ENCODE results near the gene SMPD3. TPM values are rescaled to one million over a fixed set of nuclear protein-coding genes. Genes with fewer than 3 reads are reported as not detected.
A peak's percentile ranks its signal among the peaks of the same experiment; 100 is the strongest.

The SMPD3 gene
- total and polyA plus RNA-seq, 2 of the 8 experiments (the other 6 are each of a cell fraction or from before 2014, with no cell fraction given), result 0.39 to 1.3 TPM

DNA sequence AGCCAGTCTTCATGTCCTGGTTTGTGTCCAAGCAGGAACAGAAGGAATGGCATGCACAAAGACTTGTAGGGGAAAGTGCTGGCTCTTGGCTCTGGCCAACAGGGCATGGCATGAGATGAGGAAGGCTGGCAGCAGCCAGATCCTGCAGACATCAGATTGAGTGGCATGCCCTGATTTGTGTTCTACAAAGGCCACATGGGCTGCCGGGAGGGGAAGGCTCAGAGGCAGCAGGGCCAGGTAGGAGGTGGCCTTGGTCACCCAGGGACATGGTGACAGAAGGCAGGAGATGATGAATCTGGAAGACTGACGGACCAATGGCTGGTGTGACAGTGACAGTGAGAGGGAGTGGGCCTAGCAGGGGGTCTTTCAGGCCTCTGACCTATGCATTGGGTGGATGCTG, 33.7 kb downstream of the SMPD3 start:
- Histone ChIP-seq H3K4me2 (ENCODE audit: insufficient read depth in 1 of 2, low read depth in 2 of 2, low read length in 2 of 2) (no peak overlapping the region), H2AK5ac (ENCODE audit: low read depth, low read length) (no peak overlapping the region), H2AFZ (ENCODE audit: low read length) (no peak overlapping the region), H3K14ac (ENCODE audit: insufficient read length) (no peak overlapping the region), H3K79me1 (ENCODE audit: low read depth, low read length) (no peaks in the 10 kb centered on the region), H3K23me2 (ENCODE audit: low read depth, low read length) (no peaks in the 10 kb centered on the region), H4K20me1 (replicated peaks in 1 of 2; ENCODE audit: control insufficient read depth in 1 of 2, insufficient read depth in 2 of 2, low read length in 2 of 2) (no peaks in the 10 kb centered on the region), H3K23ac (ENCODE audit: insufficient read length) (no peak overlapping the region), H3K4me3 (ENCODE audit: extremely low read depth in 1 of 4, insufficient read depth in 2 of 4, low read depth in 3 of 4, low read length in 4 of 4) (no peak overlapping the region), H3K36me3 (ENCODE audit: control insufficient read depth in 2 of 4, insufficient read depth in 4 of 4, low read length in 3 of 4) (no peaks in the 10 kb centered on the region), H2BK15ac (ENCODE audit: low read length) (no peak overlapping the region), H3K79me2 (ENCODE audit: control insufficient read depth in 1 of 2, insufficient read depth in 2 of 2, low read length in 2 of 2) (no peaks in the 10 kb centered on the region), H3K56ac (replicated peaks; ENCODE audit: insufficient read length, low read depth, low read length) (no peak overlapping the region), H2BK20ac (ENCODE audit: low read length) (no peak overlapping the region), H3K9me3 (ENCODE audit: insufficient read depth in 2 of 2, low read depth in 1 of 2, low read length in 1 of 2) (no peaks in the 10 kb centered on the region), H2BK5ac (ENCODE audit: low read depth, low read length) (peak overlapping the region; percentile 18; the same call in 1 of the 2 replicates), H4K5ac (ENCODE audit: insufficient read length, low read depth, low read length) (no peak overlapping the region), H3K4me1 (replicated peaks in 1 of 4; ENCODE audit: control insufficient read depth in 3 of 4, insufficient read depth in 4 of 4, low read length in 3 of 4) (no peaks in the 10 kb centered on the region), H4K8ac (ENCODE audit: extremely low read depth, insufficient read depth, low read length) (no peak overlapping the region), H3K18ac (ENCODE audit: extremely low read depth, low read length) (no peak overlapping the region), H2BK120ac (replicated peaks; ENCODE audit: low read depth, low read length) (no peak overlapping the region), H4K91ac (replicated peaks; ENCODE audit: insufficient read length, low read length) (no peak overlapping the region), H3K27me3 (replicated peaks in 1 of 4; ENCODE audit: control insufficient read depth in 3 of 4, extremely low read depth in 1 of 4, insufficient read depth in 3 of 4, low read length in 3 of 4) (no peaks in the 10 kb centered on the region), H3K27ac (ENCODE audit: low read depth, low read length) (no peak overlapping the region), H3K9ac (replicated peaks in 1 of 4; ENCODE audit: extremely low read depth in 1 of 4, low read depth in 3 of 4, low read length in 3 of 4) (no peak overlapping the region), H2BK12ac (ENCODE audit: low read depth, low read length) (no peak overlapping the region; the same call in 1 of the 2 replicates), H3K4ac (replicated peaks; ENCODE audit: insufficient read length, low read depth, low read length) (no peak overlapping the region)
- FAIRE-seq (no peak), DNase-seq (ENCODE audit: low read depth in 1 of 2, low spot score in 2 of 2) (no peak)
- ChIA-PET CTCF (ENCODE audit: partially characterized antibody) (interaction anchor here (0.6 to 3.3 kb wide), 4 partner anchors 8 to 432 kb away, joined by 3 to 7 read pairs (median 4); no protein-coding TSS in a partner anchor), POLR2A (ENCODE audit: partially characterized antibody) (no interaction called here)
- 41% methylated on average over 2 of the region's 2 CpGs; no CpG with 5 or more reads in 1 of the 2 experiments for WGBS, 2 experiments (ENCODE audit: extremely low coverage in 1 of 2, insufficient coverage in 1 of 2, insufficient read length in 1 of 2, insufficient replicate concordance in 2 of 2, low coverage in 1 of 2, low lambda C conversion rate in 2 of 2, missing lambda C conversion rate in 1 of 2)
- TF ChIP-seq EGR1 (IDR thresholded peaks at IDR 0.05; ENCODE audit: borderline replicate concordance, low read depth, low read length), result no peak
- TF ChIP-seq, protein P1, sequence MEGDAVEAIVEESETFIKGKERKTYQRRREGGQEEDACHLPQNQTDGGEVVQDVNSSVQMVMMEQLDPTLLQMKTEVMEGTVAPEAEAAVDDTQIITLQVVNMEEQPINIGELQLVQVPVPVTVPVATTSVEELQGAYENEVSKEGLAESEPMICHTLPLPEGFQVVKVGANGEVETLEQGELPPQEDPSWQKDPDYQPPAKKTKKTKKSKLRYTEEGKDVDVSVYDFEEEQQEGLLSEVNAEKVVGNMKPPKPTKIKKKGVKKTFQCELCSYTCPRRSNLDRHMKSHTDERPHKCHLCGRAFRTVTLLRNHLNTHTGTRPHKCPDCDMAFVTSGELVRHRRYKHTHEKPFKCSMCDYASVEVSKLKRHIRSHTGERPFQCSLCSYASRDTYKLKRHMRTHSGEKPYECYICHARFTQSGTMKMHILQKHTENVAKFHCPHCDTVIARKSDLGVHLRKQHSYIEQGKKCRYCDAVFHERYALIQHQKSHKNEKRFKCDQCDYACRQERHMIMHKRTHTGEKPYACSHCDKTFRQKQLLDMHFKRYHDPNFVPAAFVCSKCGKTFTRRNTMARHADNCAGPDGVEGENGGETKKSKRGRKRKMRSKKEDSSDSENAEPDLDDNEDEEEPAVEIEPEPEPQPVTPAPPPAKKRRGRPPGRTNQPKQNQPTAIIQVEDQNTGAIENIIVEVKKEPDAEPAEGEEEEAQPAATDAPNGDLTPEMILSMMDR (IDR thresholded peaks at IDR 0.05; ENCODE audit: control extremely low read depth in 1 of 3, insufficient read depth in 1 of 3, low read depth in 1 of 3, low read length in 3 of 3), result no peak
- TF ChIP-seq, protein P2, sequence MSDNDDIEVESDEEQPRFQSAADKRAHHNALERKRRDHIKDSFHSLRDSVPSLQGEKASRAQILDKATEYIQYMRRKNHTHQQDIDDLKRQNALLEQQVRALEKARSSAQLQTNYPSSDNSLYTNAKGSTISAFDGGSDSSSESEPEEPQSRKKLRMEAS (IDR thresholded peaks at IDR 0.05), result no peak
- no peak for TF ChIP-seq POLR2A (IDR thresholded peaks at IDR 0.05; ENCODE audit: control extremely low read depth in 1 of 2, low read depth in 2 of 2, low read length in 2 of 2)
- no peak for TF ChIP-seq CEBPB (IDR thresholded peaks at IDR 0.05; ENCODE audit: low read depth, low read length)
- TF ChIP-seq RFX5 (IDR thresholded peaks at IDR 0.05; ENCODE audit: borderline replicate concordance, low read depth, low read length), result no peak
- TF ChIP-seq SRF (IDR thresholded peaks at IDR 0.05; ENCODE audit: low read depth, low read length), result no peak
- TF ChIP-seq SP1 (IDR thresholded peaks at IDR 0.05; ENCODE audit: low read depth, low read length), result no peak
- TF ChIP-seq RXRA (IDR thresholded peaks at IDR 0.05; ENCODE audit: insufficient read depth, low read depth, low read length), result no peak
- TF ChIP-seq BCL11A (IDR thresholded peaks at IDR 0.05; ENCODE audit: low read depth in 2 of 2, low read length in 2 of 2), result no peak
- TF ChIP-seq POU5F1 (IDR thresholded peaks at IDR 0.05; ENCODE audit: low read depth, low read length), result no peak
- TF ChIP-seq YY1 (IDR thresholded peaks at IDR 0.05; ENCODE audit: low read depth, low read length), result no peak
- no peak for TF ChIP-seq BRCA1 (IDR thresholded peaks at IDR 0.05; ENCODE audit: low read depth, low read length)
- no peak for TF ChIP-seq CHD2 (IDR thresholded peaks at IDR 0.05; ENCODE audit: low read length)
